ENCODE results near the gene ENKD1. TPM values are rescaled to one million over a fixed set of nuclear protein-coding genes. Genes with fewer than 3 reads are reported as not detected.
A peak's percentile ranks its signal among the peaks of the same experiment; 100 is the strongest.

The ENKD1 gene
- total RNA-seq, 4 donors from 2014 or later, result 7.7 to 17.8 (median 13.7) TPM

DNA sequence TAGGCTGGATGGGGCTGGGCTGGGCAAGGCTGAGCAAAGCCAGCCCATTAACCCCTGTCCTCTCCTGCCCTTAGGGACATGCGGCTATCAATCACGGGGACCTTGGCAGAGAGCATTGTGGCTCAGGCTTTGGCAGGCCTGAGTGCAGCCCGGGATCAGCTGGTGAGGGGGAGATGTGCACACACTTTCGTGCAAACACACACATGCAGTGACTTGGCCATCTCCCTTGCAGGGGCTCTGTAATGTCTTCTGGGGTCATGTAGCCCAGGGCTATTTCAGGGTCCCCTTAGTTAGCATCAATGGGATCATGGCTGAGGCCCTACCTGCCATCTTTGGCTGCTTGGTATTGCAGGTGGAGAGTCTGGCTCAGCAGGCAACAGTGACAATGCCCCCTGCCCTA is 14.7 kb downstream of the ENKD1 start:
- no peak for DNase-seq (ENCODE audit: low spot score)
- no peak for ATAC-seq (ENCODE audit: low FRiP score)
- TF ChIP-seq CTCF (IDR thresholded peaks at IDR 0.05), result no peak

- no peak for DNase-seq (ENCODE audit: low spot score)
- no peak for TF ChIP-seq CTCF (IDR thresholded peaks at IDR 0.05)
- ATAC-seq (ENCODE audit: low FRiP score), result no peak
Measured at GRCh38 chr16:67651039-67651438, 15.5 kb downstream of the ENKD1 start.

DNA sequence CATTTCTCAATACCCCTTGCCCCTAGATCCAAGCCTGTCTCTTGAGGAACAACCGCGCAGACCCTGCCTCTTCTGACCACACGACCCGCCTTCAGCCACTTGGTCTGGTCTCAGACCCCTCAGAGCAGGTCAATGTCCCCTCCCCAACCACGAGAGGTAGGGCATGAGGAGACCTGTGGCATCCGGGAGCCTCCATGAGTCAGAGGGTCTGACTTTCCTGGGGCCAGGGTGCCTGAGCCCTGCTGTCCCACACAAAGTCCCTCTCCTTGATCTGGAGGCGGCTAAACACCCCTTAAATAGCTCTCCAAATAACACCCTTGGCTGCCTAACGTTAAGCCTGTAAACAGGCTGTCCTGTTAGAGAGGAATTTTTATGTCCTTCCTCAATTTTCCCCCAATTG is 16.5 kb downstream of the ENKD1 start:
- no peak for TF ChIP-seq CTCF (IDR thresholded peaks at IDR 0.05)
- no peak for ATAC-seq (ENCODE audit: low FRiP score)

GRCh38 chr16:67649494-67649931 is 17.0 kb downstream of the ENKD1 start:
- DNase-seq (ENCODE audit: low spot score) (no peak), ATAC-seq (ENCODE audit: low FRiP score) (peak; percentile 24)
- TF ChIP-seq CTCF (IDR thresholded peaks at IDR 0.05), result no peak

More for the DNA sequence above, 16.5 kb downstream of the ENKD1 start:
- DNase-seq (ENCODE audit: low spot score), result no peak

- no peak for TF ChIP-seq CTCF (IDR thresholded peaks at IDR 0.05)
- ATAC-seq (ENCODE audit: low FRiP score), result no peak
- DNase-seq (ENCODE audit: low spot score), result no peak
Measured at GRCh38 chr16:67648764-67649407, 17.7 kb downstream of the ENKD1 start.

DNA sequence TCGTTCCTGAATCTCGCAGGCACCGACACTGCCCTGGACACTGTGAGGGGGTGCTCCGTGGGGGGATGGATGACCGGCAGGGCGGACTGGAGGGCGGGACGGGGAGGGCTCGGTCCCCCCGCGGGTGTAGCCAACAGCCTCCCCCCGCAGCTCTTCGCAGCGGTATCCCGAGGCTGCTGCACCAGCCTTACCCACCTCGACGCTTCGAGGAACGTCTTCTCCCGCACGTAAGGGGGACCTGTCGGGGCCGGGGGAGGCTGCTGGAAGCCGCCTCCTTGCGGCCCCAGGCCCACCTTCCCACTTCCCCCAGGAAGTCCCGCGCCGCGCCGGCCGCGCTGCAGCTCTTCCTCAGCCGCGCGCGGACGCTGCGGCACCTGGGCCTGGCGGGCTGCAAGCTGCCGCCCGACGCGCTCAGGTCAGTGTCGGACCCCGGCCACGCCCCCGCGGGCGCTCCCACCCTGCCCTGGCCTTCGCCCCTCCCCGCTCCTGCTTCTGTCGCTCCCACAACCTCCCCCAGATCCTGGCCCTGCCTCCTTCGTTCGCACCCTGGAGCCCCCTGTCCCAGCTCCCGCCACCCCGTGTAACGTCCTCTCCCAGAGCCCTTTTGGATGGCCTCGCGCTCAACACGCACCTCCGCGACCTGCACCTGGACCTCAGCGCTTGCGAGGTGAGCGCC is 18.3 kb downstream of the ENKD1 start:
- DNase-seq (ENCODE audit: low spot score) (no peak), ATAC-seq (ENCODE audit: low FRiP score) (no peak)
- no peak for TF ChIP-seq CTCF (IDR thresholded peaks at IDR 0.05)

- no peak for TF ChIP-seq CTCF (IDR thresholded peaks at IDR 0.05)
- ATAC-seq (ENCODE audit: low FRiP score), result no peak
- DNase-seq (ENCODE audit: low spot score), result no peak
Measured at GRCh38 chr16:67647681-67648080, 18.9 kb downstream of the ENKD1 start.
